Naive thymus-derived CD8-positive, alpha-beta T cell (primary cell): ENCODE results near the gene ABLIM3. TPM values are rescaled to one million over a fixed set of nuclear protein-coding genes. Genes with fewer than 3 reads are reported as not detected.
"Not testable (repeated sequence)": the region's sequence is repeated elsewhere in the genome, so short reads cannot be mapped to it uniquely, and the experiment has no call there.

Experiments
- ATAC-seq, 2 donors: fragments of 150-1000 bp; cut with Tn5 transposase in 1 of 2; sonication (Bioruptor Pico), chemical (Tn5 transposase) in 1 of 2; 1 replicate in 1 of 2; 2 replicates in 1 of 2; pipeline ENCODE4 v1.10.0; 2021; ENCODE audit warnings: mild to moderate bottlenecking in 2 of 2, moderate library complexity in 2 of 2
- POLR2A ChIA-PET: fragments of 350-600 bp; sonication (Branson Sonifier 250); formaldehyde crosslinking; loops from one replicate; lab custom pipeline; 2021; ENCODE audit warnings: antibody characterized with exemption; lab: Charles Lee
- DNase-seq, 10 donors: peaks; one replicate each; pipeline versions ENCODE4 v3.0.0 to v3.0.0-alpha.2; 2020 to 2022
- H3K27ac Mint-ChIP-seq, 10 donors: one replicate each; pipeline ENCODE4 v1.8.0; 2020 to 2022; ENCODE audit warnings: mild to moderate bottlenecking in 10 of 10, mixed read lengths in 10 of 10, moderate library complexity in 4 of 10, inconsistent platforms in 1 of 10
- H3K27me3 Mint-ChIP-seq, 5 donors: one replicate each; pipeline ENCODE4 v1.8.0; 2021 to 2022; ENCODE audit warnings: mixed read lengths in 5 of 5
- H3K36me3 Mint-ChIP-seq, 3 donors: one replicate each; pipeline ENCODE4 v1.8.0; 2020 to 2022; ENCODE audit warnings: mixed read lengths in 3 of 3, mild to moderate bottlenecking in 2 of 3, inconsistent platforms in 1 of 3
- H3K4me1 Mint-ChIP-seq, 4 donors: one replicate each; pipeline ENCODE4 v1.8.0; 2021 to 2022; ENCODE audit warnings: mixed read lengths in 4 of 4
- H3K4me3 Mint-ChIP-seq, 10 donors: one replicate each; pipeline ENCODE4 v1.8.0; 2020 to 2022; ENCODE audit warnings: mild to moderate bottlenecking in 10 of 10, mixed read lengths in 10 of 10, moderate library complexity in 6 of 10, inconsistent platforms in 1 of 10
- H3K9me3 Mint-ChIP-seq, 9 donors: one replicate each; pipeline ENCODE4 v1.8.0; 2020 to 2022; ENCODE audit warnings: mixed read lengths in 9 of 9, mild to moderate bottlenecking in 3 of 9, inconsistent platforms in 1 of 9, moderate library complexity in 1 of 9
- polyA plus RNA-seq, 3 donors: library from polyadenylated mRNA; unstranded; fragments of 300-500 nt; fragmentation: Illumina TruSeq; gene quantifications; one replicate each; pipeline ENCODE4 v1.2.3, GENCODE V29; 2021
- total RNA-seq, 8 experiments: library from RNA in 2 of 8; stranded (reverse) in 2 of 8; gene quantifications; one replicate each; pipeline ENCODE4 v1.2.3 and lab custom pipeline; 2021 to 2026

The ABLIM3 gene
- total and polyA plus RNA-seq, 5 experiments from 2014 or later: not detected

DNA sequence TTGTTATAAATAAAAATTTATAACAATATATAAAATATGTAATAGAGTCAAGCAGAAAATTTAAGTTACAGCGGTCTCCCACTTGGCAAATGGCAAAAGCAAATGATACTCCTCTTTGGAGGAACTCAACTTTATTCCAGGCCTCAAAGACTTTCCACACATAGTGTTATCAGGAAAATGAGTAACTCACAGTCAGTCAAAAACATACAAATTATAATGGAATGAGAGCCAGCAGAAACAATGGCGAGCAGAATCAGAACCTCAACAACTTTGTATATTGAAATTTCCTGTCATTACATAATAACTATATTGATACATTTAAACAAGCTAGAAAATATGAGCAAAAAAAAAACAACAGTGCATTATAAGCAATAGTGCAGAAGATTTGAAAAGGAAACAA, 45.2 kb downstream of the ABLIM3 start:
- H3K27me3 Mint-ChIP-seq: peaks cover 3 to 19% (median 13%) of the 10 kb centered on the region in 5 donors
- DNase-seq (no peak), ATAC-seq (no peak)
- H3K4me3 Mint-ChIP-seq: no peak overlapping the region
- H3K36me3 Mint-ChIP-seq: no peaks in the 10 kb centered on the region
- H3K4me1 Mint-ChIP-seq: peaks cover 0 to 2% (median 0%) of the 10 kb centered on the region in 4 donors
- peak overlapping the region in 1 of 10 donors; percentile 49 for H3K27ac Mint-ChIP-seq
- H3K9me3 Mint-ChIP-seq: no peaks in the 10 kb centered on the region
- POLR2A ChIA-PET: no interaction called here

DNA sequence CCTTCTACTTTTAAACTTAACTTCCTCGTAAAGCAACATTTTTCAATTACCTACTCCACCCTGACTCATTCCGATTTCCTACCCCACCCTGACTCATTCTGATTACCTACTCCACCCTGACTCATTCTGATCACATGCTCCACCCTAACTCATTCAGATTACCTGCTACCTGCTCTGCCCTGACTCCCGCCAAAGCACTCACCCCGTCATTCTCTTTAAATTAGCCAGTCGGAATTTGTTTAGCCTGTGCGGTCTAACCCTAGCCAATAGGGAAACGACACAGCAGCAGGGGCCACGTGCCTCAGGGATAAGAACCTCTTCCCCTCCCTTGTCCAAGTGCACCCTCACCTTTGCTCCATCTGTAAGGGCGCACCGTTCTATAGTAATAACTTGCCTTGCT, 46.3 kb downstream of the ABLIM3 start:
- H3K4me3 Mint-ChIP-seq, H3K36me3 Mint-ChIP-seq, H3K9me3 Mint-ChIP-seq, ATAC-seq, POLR2A ChIA-PET, H3K4me1 Mint-ChIP-seq, H3K27ac Mint-ChIP-seq, DNase-seq: not testable (repeated sequence)
- peaks cover 3 to 18% (median 13%) of the 10 kb centered on the region in 5 donors for H3K27me3 Mint-ChIP-seq

- DNase-seq (no peak), ATAC-seq (no peak)
- no peak overlapping the region for H3K27ac Mint-ChIP-seq
- H3K4me1 Mint-ChIP-seq: peaks cover 0 to 2% (median 0%) of the 10 kb centered on the region in 4 donors
- H3K27me3 Mint-ChIP-seq: peaks cover 3 to 17% (median 13%) of the 10 kb centered on the region in 5 donors
- no peaks in the 10 kb centered on the region for H3K36me3 Mint-ChIP-seq
- POLR2A ChIA-PET: no interaction called here
- no peak overlapping the region for H3K4me3 Mint-ChIP-seq
- H3K9me3 Mint-ChIP-seq: no peaks in the 10 kb centered on the region
Measured at GRCh38 chr5:149188383-149188782, 47.1 kb downstream of the ABLIM3 start.

DNA sequence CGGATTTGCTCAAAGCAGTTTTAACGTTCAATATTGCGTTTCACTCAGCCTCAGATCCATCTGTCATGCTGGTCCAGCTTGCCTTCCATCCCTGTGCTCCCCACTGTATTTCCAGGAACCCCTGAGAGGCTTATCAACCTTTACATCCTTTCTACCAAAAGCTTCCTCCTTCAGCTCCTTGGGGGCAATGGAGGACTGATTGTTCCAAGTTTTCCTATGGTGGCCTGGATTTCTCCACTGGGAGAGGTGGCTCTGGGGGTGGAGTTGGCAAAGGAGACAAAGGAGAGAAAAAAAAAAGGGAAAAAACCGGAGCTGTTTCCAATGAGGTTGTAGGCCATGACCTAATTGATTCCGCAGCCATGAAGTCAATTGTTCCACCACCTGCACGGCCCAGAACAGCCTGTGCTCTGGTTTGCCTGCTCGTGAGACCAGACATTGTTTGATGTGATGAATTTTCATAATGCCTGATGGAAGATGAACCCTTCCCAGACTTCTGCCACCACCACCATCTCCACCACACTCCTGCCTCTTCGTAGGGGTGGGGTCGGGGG, 54.1 kb downstream of the ABLIM3 start:
- ATAC-seq (no peak), DNase-seq (no peak)
- Mint-ChIP-seq H3K4me3 (no peak overlapping the region), H3K27ac (no peak overlapping the region), H3K36me3 (no peaks in the 10 kb centered on the region), H3K27me3 (no peaks in the 10 kb centered on the region), H3K4me1 (no peaks in the 10 kb centered on the region), H3K9me3 (no peaks in the 10 kb centered on the region)
- POLR2A ChIA-PET: no interaction called here

DNA sequence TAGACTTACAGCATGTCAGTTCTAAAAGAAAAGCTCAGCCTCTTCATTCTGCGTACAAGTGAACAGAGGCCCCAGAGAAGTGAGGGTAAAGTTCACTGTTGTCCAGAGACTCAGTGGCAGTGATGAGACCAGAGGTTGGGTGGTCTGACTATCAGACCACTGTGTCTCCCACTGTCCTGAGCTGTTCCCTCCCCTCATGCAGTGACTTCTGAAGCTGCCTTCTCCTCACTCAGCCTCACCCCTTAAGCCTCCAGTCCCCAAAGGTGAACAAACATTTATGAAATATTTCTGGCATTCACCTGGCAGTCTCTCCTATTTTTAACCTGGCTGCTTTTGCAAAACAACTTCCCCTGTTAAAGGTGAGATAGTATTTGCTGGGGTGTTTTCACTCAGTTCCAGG, 54.7 kb downstream of the ABLIM3 start:
- H3K9me3 Mint-ChIP-seq: no peaks in the 10 kb centered on the region
- no peaks in the 10 kb centered on the region for H3K36me3 Mint-ChIP-seq
- H3K27me3 Mint-ChIP-seq: no peaks in the 10 kb centered on the region
- no peak overlapping the region for H3K4me3 Mint-ChIP-seq
- ATAC-seq (no peak), DNase-seq (no peak)
- POLR2A ChIA-PET: no interaction called here
- peak overlapping the region in 4 of 10 donors; percentile 14 to 36 (median 25) for H3K27ac Mint-ChIP-seq
- H3K4me1 Mint-ChIP-seq: no peaks in the 10 kb centered on the region

DNA sequence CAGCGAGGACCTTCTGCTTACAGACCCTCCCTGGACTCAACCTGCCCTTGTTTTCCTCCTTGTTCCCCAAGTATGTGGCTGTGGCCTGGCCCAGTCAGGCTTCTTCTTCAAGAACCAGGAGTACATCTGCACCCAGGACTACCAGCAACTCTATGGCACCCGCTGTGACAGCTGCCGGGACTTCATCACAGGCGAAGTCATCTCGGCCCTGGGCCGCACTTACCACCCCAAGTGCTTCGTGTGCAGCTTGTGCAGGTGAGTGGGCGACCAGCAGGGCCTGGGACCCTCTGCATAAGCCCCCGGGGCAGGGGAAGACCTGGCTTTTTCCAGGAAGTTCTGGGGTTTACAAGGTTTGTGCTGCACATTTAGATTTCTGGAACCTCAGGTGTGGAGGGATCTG, 56.9 kb downstream of the ABLIM3 start:
- H3K36me3 Mint-ChIP-seq: no peaks in the 10 kb centered on the region
- H3K4me1 Mint-ChIP-seq: no peaks in the 10 kb centered on the region
- H3K27me3 Mint-ChIP-seq: no peaks in the 10 kb centered on the region
- H3K27ac Mint-ChIP-seq: peak overlapping the region in 1 of 10 donors; percentile 26
- POLR2A ChIA-PET: no interaction called here
- H3K9me3 Mint-ChIP-seq: no peaks in the 10 kb centered on the region
- no peak overlapping the region for H3K4me3 Mint-ChIP-seq
- DNase-seq: no peak
- no peak for ATAC-seq

DNA sequence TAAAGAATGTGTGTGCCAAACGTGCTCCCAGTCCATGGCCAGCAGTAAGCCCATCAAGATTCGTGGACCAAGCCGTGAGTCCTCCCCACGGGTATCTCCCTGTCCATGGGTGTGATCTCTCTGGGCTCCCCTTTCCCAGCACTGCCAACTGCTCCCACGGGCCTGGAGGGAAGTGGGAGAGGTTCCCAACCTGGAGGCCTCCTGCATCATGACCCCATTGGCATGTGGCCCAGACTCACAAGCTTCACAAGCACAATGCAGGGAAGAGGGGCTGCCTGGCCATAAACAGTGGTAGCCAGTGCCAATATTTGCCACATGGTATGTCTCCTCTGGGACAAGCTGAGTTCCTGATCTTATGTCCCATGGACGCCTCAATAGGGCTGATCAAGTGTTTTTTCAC, 59.1 kb downstream of the ABLIM3 start:
- POLR2A ChIA-PET: no interaction called here
- Mint-ChIP-seq H3K4me1 (no peaks in the 10 kb centered on the region), H3K36me3 (no peaks in the 10 kb centered on the region), H3K4me3 (no peak overlapping the region), H3K27me3 (no peaks in the 10 kb centered on the region), H3K27ac (no peak overlapping the region), H3K9me3 (no peaks in the 10 kb centered on the region)
- DNase-seq (no peak), ATAC-seq (no peak)

DNA sequence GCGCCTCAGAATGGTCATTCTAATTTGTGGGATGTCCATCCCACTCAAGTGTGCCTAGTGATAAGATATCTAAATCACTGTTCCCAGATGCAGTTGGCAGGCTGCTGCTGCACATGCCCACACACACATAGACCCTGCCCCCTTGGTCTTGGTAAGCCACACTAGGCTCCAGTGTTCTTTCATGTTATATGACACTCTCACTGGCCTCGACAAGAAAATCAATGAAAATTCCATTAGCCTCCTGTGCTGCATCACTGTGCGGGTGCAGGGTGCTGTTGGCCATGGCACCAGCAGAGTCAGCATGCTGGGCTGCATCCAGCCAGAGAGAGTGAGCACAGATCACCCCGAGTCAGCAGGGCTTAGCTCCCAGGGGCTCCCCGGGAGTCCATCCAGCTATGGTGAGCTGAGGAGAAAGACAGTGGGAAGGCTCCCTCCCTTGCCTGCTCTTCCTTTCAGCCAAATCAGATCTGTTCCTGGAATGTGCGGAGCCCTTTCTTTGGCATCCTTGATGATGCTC, 59.9 kb downstream of the ABLIM3 start:
- DNase-seq: no peak
- Mint-ChIP-seq H3K27ac (no peak overlapping the region), H3K4me3 (no peak overlapping the region), H3K9me3 (no peaks in the 10 kb centered on the region), H3K36me3 (no peaks in the 10 kb centered on the region), H3K4me1 (no peaks in the 10 kb centered on the region), H3K27me3 (no peaks in the 10 kb centered on the region)
- POLR2A ChIA-PET: no interaction called here
- no peak for ATAC-seq

DNA sequence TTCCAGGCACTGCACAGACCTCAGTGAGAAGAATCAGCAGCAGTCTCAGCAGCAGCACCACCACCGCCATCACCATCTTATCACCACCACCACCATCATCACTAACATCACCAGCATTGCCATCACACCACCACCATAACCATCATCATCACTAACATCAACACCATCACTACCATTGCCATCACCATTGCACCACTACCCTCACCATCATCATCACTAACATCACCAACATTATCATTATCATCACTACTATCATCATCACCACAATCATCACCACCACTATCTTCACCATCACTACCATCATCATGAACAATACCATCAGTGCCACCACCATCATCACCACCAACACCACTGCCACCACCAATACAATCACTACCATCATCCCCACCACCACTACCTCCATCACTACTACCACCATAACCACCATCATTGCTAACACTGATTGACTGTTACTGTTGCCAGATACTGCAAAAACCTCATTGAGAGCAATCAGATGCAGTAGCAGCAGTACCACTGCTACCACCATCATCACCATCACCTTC, 61.7 kb downstream of the ABLIM3 start:
- DNase-seq: no peak
- Mint-ChIP-seq H3K4me3 (no peak overlapping the region), H3K9me3 (no peaks in the 10 kb centered on the region), H3K4me1 (no peaks in the 10 kb centered on the region), H3K27me3 (no peaks in the 10 kb centered on the region), H3K36me3 (no peaks in the 10 kb centered on the region), H3K27ac (no peak overlapping the region)
- POLR2A ChIA-PET: no interaction called here
- no peak for ATAC-seq

- Mint-ChIP-seq H3K36me3 (no peaks in the 10 kb centered on the region), H3K9me3 (no peaks in the 10 kb centered on the region), H3K4me3 (no peak overlapping the region), H3K27me3 (peaks cover 0 to 2% (median 0%) of the 10 kb centered on the region in 5 donors), H3K27ac (no peak overlapping the region), H3K4me1 (peaks cover 0 to 4% (median 0%) of the 10 kb centered on the region in 4 donors)
- DNase-seq (no peak), ATAC-seq (no peak)
- POLR2A ChIA-PET: no interaction called here
Measured at GRCh38 chr5:149203921-149204441, 62.7 kb downstream of the ABLIM3 start.

DNA sequence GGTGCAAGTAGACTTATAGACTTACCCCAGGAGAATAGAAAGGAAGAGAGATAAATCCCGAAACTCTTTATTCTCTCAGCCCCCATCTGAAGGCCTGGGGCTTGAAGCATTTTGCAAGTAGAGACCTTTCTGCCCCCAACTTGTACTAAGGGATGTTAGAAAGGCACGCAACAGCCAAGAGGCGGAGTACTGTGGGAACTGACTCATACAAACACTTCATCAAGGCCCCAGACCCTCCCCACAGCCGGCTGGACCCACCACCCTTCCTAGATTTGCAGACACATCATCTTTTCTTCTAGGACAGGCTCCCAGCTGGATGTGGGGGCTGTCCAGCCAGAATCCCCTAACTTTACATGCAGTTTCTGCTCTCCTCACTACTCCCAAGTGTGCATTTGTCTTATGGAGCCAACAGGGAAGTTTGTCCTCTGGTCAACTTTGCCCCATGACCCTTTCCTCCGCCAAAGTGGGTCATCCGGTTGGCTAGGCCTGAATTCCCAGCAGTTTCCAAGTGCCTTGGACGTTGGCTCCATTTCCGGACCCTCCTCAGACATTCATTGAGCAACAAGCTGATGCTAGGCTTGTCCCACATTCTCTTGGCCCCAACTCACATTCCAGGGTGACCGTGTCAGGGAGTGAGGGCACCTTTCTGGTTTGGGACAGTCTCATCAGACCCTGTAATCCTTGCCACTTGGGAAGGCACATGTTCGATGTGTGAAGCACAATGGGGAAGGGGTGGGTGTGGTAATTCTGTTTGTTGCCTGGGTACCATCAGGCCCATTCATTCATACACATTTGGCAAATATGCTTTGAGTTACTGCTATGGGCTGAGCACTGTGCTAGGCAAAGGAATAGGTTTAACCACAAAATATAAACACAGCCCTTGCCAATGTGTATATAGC, 64.6 kb downstream of the ABLIM3 start:
- POLR2A ChIA-PET: no interaction called here
- H3K9me3 Mint-ChIP-seq: no peaks in the 10 kb centered on the region
- H3K27me3 Mint-ChIP-seq: peaks cover 0 to 2% (median 0%) of the 10 kb centered on the region in 5 donors
- H3K36me3 Mint-ChIP-seq: no peaks in the 10 kb centered on the region
- no peak for DNase-seq
- peaks cover 0 to 7% (median 5%) of the 10 kb centered on the region in 4 donors for H3K4me1 Mint-ChIP-seq
- no peak for ATAC-seq
- H3K27ac Mint-ChIP-seq: no peak overlapping the region
- H3K4me3 Mint-ChIP-seq: no peak overlapping the region

- Mint-ChIP-seq H3K27me3 (peaks cover 0 to 2% (median 0%) of the 10 kb centered on the region in 5 donors), H3K4me3 (no peak overlapping the region), H3K27ac (no peak overlapping the region), H3K36me3 (no peaks in the 10 kb centered on the region), H3K9me3 (no peaks in the 10 kb centered on the region), H3K4me1 (peaks cover 5 to 13% (median 11%) of the 10 kb centered on the region in 4 donors)
- no peak for DNase-seq
- POLR2A ChIA-PET: no interaction called here
- no peak for ATAC-seq
Measured at GRCh38 chr5:149206524-149207141, 65.3 kb downstream of the ABLIM3 start.
